HEK293 (cell line): ENCODE measurements around the gene MDM2.
A peak's percentile ranks its signal among the peaks of the same experiment; 100 is the strongest.

ENCODE experiments used
- CTCF ChIA-PET: fragments of 350-600 bp; formaldehyde crosslinking; extraction: SDS; loops from one replicate; lab custom pipeline; 2021; ENCODE audit warnings: antibody characterized with exemption; lab: Yijun Ruan, JAX
- POLR2A ChIA-PET: fragments of 300-600 bp; formaldehyde crosslinking; extraction: SDS; loops from one replicate; lab custom pipeline; 2020; ENCODE audit warnings: antibody characterized with exemption, inconsistent platforms; lab: Yijun Ruan, JAX
- H3K27ac ChIP-seq: fragments of 200-500 bp; sonication (Bioruptor generic); 2 replicates; pipeline ENCODE4 v1.5.1; 2014; ENCODE audit warnings: low read depth, low read length, control low read depth, inconsistent platforms; ENCODE audit errors: extremely low read depth
- H3K36me3 ChIP-seq, 2 experiments: fragments of 200-500 bp in 1 of 2; sonication (Bioruptor generic) in 1 of 2; 1 replicate in 1 of 2; 2 replicates in 1 of 2; pipeline ENCODE4 v1.5.1; 2014 to 2017; ENCODE audit warnings: inconsistent platforms in 2 of 2, low read length in 2 of 2; ENCODE audit not compliant: control insufficient read depth in 2 of 2, insufficient read depth in 1 of 2
- H3K4me1 ChIP-seq: fragments of 200-500 bp; sonication (Bioruptor generic); 2 replicates; pipeline ENCODE4 v1.5.1; 2014; ENCODE audit warnings: mild to moderate bottlenecking, low read length, inconsistent platforms; ENCODE audit not compliant: control insufficient read depth, insufficient read depth
- H3K4me3 ChIP-seq: 2 replicates; pipeline ENCODE4 v1.5.1; 2011; ENCODE audit warnings: low read depth, mild to moderate bottlenecking, control low read depth, low read length, moderate library complexity
- H3K9me3 ChIP-seq: fragments of 200-500 bp; sonication (Bioruptor generic); 2 replicates; pipeline ENCODE4 v1.5.1; 2014; ENCODE audit warnings: low read depth, low read length, inconsistent platforms; ENCODE audit not compliant: control insufficient read depth, insufficient read depth
- KLF8 ChIP-seq: fragments of 450-650 bp; formaldehyde crosslinking; IDR thresholded peaks from 2 replicates; pipeline ENCODE4 v1.5.1; 2016; ENCODE audit warnings: missing biosample characterization, missing genetic modification characterization
- REST ChIP-seq: fragments of 450-650 bp; formaldehyde crosslinking; IDR thresholded peaks from 2 replicates; pipeline ENCODE4 v1.5.1; 2016; ENCODE audit warnings: missing biosample characterization, missing genetic modification characterization
- SALL2 ChIP-seq: fragments of 450-650 bp; formaldehyde crosslinking; IDR thresholded peaks from 2 replicates; pipeline ENCODE4 v1.5.0; 2017; ENCODE audit warnings: missing biosample characterization, mild to moderate bottlenecking, missing genetic modification characterization, borderline replicate concordance
- SCRT2 ChIP-seq: fragments of 450-650 bp; formaldehyde crosslinking; IDR thresholded peaks from 2 replicates; pipeline ENCODE4 v1.5.1; 2016; ENCODE audit warnings: missing biosample characterization, missing genetic modification characterization
- SP2 ChIP-seq: fragments of 450-650 bp; formaldehyde crosslinking; IDR thresholded peaks from 2 replicates; pipeline ENCODE4 v1.5.1; 2016; ENCODE audit warnings: missing biosample characterization, missing genetic modification characterization
- YY1 ChIP-seq: fragments of 450-650 bp; formaldehyde crosslinking; IDR thresholded peaks from 2 replicates; pipeline ENCODE4 v1.5.1; 2018; ENCODE audit warnings: missing biosample characterization, missing genetic modification characterization
- ZBTB7A ChIP-seq: fragments of 450-650 bp; formaldehyde crosslinking; IDR thresholded peaks from 2 replicates; pipeline ENCODE4 v1.5.1; 2016; ENCODE audit warnings: low read depth, missing biosample characterization, missing genetic modification characterization
- ZNF132 ChIP-seq: fragments of 450-650 bp; formaldehyde crosslinking; IDR thresholded peaks from 2 replicates; pipeline ENCODE4 v1.5.1; 2017; ENCODE audit warnings: missing biosample characterization, missing genetic modification characterization, borderline replicate concordance
- ZNF133 ChIP-seq: fragments of 450-650 bp; formaldehyde crosslinking; IDR thresholded peaks from 2 replicates; pipeline ENCODE4 v1.5.1; 2016; ENCODE audit warnings: missing biosample characterization, missing genetic modification characterization
- ZNF184 ChIP-seq: fragments of 450-650 bp; IDR thresholded peaks from 2 replicates; pipeline ENCODE4 v1.5.1; 2018; ENCODE audit warnings: missing biosample characterization, mild to moderate bottlenecking, missing genetic modification characterization
- ZNF302 ChIP-seq: fragments of 450-650 bp; formaldehyde crosslinking; IDR thresholded peaks from 2 replicates; pipeline ENCODE4 v1.5.1; 2016; ENCODE audit warnings: missing biosample characterization, missing genetic modification characterization, low read depth
- ZNF600 ChIP-seq: fragments of 450-650 bp; formaldehyde crosslinking; IDR thresholded peaks from 2 replicates; pipeline ENCODE4 v1.5.1; 2016; ENCODE audit warnings: missing biosample characterization, missing genetic modification characterization
- ZNF624 ChIP-seq: fragments of 450-650 bp; formaldehyde crosslinking; IDR thresholded peaks from 2 replicates; pipeline ENCODE4 v1.5.1; 2017; ENCODE audit warnings: missing biosample characterization, missing genetic modification characterization
- ZNF830 ChIP-seq: fragments of 450-650 bp; IDR thresholded peaks from 2 replicates; pipeline ENCODE4 v1.5.0; 2018; ENCODE audit warnings: missing biosample characterization, missing genetic modification characterization, low read depth, mild to moderate bottlenecking, moderate library complexity
- ZXDB ChIP-seq: fragments of 450-650 bp; formaldehyde crosslinking; IDR thresholded peaks from 2 replicates; pipeline ENCODE4 v1.5.1; 2016; ENCODE audit warnings: missing biosample characterization, missing genetic modification characterization
- TF ChIP-seq, protein P1 (sequence below): fragments of 450-650 bp; formaldehyde crosslinking; IDR thresholded peaks from 2 replicates; pipeline ENCODE4 v1.5.1; 2016; ENCODE audit warnings: missing biosample characterization, missing genetic modification characterization
- TF ChIP-seq, protein P2 (sequence below): fragments of 450-650 bp; formaldehyde crosslinking; IDR thresholded peaks from 2 replicates; pipeline ENCODE4 v1.5.1; 2017; ENCODE audit warnings: missing biosample characterization, missing genetic modification characterization

The MDM2 gene

DNA sequence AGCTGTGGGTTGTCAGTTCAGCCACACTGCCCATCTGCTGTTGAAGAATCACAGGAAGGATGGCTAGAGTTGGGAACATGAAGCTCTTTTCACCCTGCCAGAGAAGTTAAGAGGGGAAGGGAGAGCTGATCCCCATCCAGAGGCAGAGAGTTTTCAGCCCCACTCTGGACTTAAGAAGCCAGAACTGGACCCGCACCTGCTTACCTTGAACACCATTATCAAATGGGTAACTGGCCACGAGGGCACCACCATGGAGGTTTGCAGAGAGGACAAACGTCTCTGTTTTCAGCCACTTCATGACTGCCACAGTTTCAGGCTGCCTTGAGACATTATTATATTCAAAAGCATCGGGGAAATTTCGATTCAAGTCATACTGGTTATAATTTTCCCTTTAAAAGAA lies 62.0 kb downstream of the MDM2 start (continued):
- TF ChIP-seq ZXDB (no peak), ZNF302 (no peak)

DNA sequence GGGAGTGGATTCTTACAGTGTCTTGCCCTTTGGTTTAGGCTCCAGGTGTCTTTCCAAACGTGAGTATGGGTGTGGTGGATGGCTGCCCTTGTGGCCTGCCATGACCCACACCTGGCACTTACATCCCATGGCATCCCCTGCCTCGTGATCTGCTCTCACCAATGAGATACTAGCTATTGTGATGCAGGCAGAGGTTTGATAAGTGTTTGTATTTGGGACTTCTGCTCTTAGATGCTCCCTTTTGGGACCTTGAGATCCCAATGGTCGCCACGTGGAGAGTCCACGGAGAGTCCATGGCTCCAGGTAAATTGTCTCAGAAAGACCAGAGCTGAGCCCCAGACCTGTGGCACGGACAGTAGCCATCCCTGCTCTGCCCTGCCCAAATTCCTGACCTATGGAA lies 62.5 kb downstream of the MDM2 start:
- Histone ChIP-seq H3K4me3 (no peak overlapping the region), H3K36me3 (no peaks in the 10 kb centered on the region), H3K27ac (no peak overlapping the region), H3K4me1 (0 out of 2 replicates have a peak, but pooled peaks cover 6% of the 10 kb centered on the region), H3K9me3 (no peaks in the 10 kb centered on the region)
- ChIA-PET CTCF (interaction anchor here (1.2 kb wide), 1 partner anchor 200 kb away, joined by 4 read pairs; no protein-coding TSS in a partner anchor), POLR2A (no interaction called here)
- TF ChIP-seq SP2 (tag by site-specific recombination) = no peak
- no peak for TF ChIP-seq ZNF133 (tag by site-specific recombination)
- no peak for TF ChIP-seq ZBTB7A (tag by site-specific recombination)
- TF ChIP-seq REST (tag by site-specific recombination) = no peak
- TF ChIP-seq ZNF184 (tag by site-specific recombination) = no peak
- no peak for TF ChIP-seq ZNF600
- TF ChIP-seq, protein P1, sequence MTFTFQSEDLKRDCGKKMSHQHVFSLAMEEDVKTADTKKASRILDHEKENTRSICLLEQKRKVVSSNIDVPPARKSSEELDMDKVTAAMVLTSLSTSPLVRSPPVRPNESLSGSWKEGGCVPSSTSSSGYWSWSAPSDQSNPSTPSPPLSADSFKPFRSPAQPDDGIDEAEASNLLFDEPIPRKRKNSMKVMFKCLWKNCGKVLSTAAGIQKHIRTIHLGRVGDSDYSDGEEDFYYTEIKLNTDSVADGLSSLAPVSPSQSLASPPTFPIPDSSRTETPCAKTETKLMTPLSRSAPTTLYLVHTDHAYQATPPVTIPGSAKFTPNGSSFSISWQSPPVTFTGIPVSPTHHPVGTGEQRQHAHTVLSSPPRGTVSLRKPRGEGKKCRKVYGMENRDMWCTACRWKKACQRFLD (tag by site-specific recombination) = no peak
- TF ChIP-seq SALL2 (tag by site-specific recombination) = no peak
- TF ChIP-seq, protein P2, sequence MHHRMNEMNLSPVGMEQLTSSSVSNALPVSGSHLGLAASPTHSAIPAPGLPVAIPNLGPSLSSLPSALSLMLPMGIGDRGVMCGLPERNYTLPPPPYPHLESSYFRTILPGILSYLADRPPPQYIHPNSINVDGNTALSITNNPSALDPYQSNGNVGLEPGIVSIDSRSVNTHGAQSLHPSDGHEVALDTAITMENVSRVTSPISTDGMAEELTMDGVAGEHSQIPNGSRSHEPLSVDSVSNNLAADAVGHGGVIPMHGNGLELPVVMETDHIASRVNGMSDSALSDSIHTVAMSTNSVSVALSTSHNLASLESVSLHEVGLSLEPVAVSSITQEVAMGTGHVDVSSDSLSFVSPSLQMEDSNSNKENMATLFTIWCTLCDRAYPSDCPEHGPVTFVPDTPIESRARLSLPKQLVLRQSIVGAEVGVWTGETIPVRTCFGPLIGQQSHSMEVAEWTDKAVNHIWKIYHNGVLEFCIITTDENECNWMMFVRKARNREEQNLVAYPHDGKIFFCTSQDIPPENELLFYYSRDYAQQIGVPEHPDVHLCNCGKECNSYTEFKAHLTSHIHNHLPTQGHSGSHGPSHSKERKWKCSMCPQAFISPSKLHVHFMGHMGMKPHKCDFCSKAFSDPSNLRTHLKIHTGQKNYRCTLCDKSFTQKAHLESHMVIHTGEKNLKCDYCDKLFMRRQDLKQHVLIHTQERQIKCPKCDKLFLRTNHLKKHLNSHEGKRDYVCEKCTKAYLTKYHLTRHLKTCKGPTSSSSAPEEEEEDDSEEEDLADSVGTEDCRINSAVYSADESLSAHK (tag by site-specific recombination) = no peak
- no peak for TF ChIP-seq KLF8 (tag by site-specific recombination)

DNA sequence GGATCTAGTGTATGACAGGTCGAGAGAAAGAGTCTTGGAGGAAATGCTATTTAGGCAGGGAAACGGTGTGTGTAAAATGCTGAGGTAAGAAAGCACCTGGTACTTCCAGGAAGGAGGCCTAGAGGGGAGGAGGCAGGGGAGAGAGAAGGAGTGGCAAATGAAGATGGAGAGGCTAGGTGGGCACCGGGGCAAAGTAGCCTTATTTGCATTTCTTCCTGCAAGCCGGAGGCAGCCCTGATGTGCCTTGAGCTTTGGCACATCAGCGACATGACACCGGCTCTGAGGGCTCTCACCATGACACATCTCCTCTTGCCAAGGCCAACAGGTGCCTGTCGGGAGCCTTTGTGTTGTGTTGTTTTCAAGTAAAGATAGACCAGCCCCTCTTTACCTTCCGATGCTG lies 63.4 kb downstream of the MDM2 start:
- Histone ChIP-seq H3K27ac (no peak overlapping the region), H3K9me3 (no peaks in the 10 kb centered on the region), H3K4me3 (no peak overlapping the region), H3K4me1 (0 out of 2 replicates have a peak, but pooled peaks cover 6% of the 10 kb centered on the region), H3K36me3 (no peaks in the 10 kb centered on the region)
- ChIA-PET CTCF (interaction anchor here (1.2 kb wide), 1 partner anchor 199 kb away, joined by 4 read pairs; no protein-coding TSS in a partner anchor), POLR2A (no interaction called here)
- no peak for TF ChIP-seq ZNF624
- no peak for TF ChIP-seq ZNF830 (tag by site-specific recombination)
- TF ChIP-seq YY1 (tag by site-specific recombination) = no peak
- no peak for TF ChIP-seq ZNF132 (tag by site-specific recombination)
- TF ChIP-seq SCRT2 = peak; percentile 73
